Thoracic aorta (tissue), 2 donors: ENCODE data around the gene TTC9B. TPM values are rescaled to one million over a fixed set of nuclear protein-coding genes. Genes with fewer than 3 reads are reported as not detected.

Experiments
- ATAC-seq: fragments of 150-250 bp; one replicate; pipeline ENCODE4 v1.8.0; 2017; ENCODE audit warnings: low read depth; ENCODE audit not compliant: insufficient number of reproducible peaks, low FRiP score
- DNase-seq: peaks from one replicate; pipeline ENCODE4 v3.0.0-alpha.2; 2020; ENCODE audit warnings: low spot score
- H3K27ac ChIP-seq, 2 donors: fragments of 200-600 bp; sonication (generic); 1 replicate in 1 of 2; 2 replicates in 1 of 2; pipeline ENCODE4 v1.5.1; 2016; ENCODE audit warnings: mild to moderate bottlenecking in 2 of 2, moderate library complexity in 2 of 2
- H3K27me3 ChIP-seq: fragments of 200-600 bp; sonication (generic); replicated peaks from 2 replicates; pipeline ENCODE4 v1.6.0; 2016; ENCODE audit warnings: mild to moderate bottlenecking; ENCODE audit not compliant: insufficient read depth
- H3K36me3 ChIP-seq: fragments of 200-600 bp; sonication (generic); one replicate; pipeline ENCODE4 v1.5.1; 2016
- H3K4me1 ChIP-seq, 2 donors: fragments of 200-600 bp; sonication (generic); 1 replicate in 1 of 2; 2 replicates in 1 of 2; pipeline versions ENCODE4 v1.5.1 to v1.6.0; 2016; ENCODE audit warnings: low read depth in 2 of 2, mild to moderate bottlenecking in 1 of 2; ENCODE audit not compliant: control insufficient read depth in 1 of 2
- H3K4me3 ChIP-seq: fragments of 200-600 bp; sonication (generic); 2 replicates; pipeline ENCODE4 v1.5.1; 2016; ENCODE audit warnings: mild to moderate bottlenecking
- H3K9me3 ChIP-seq: fragments of 200-600 bp; sonication (generic); 2 replicates; pipeline ENCODE4 v1.5.1; 2016
- total RNA-seq, 2 donors: library from RNA; depleted of rRNA; stranded (reverse); fragments of >200 nt; gene quantifications; one replicate each; pipeline versions ENCODE4 v1.1.0 to v1.2.3, GENCODE V29; 2016
- TF ChIP-seq, protein P1 (sequence below): fragments of 200-600 bp; sonication (generic); IDR thresholded peaks from one replicate; pipeline ENCODE4 v1.5.1; 2019; ENCODE audit warnings: antibody characterized with exemption

The TTC9B gene
- total RNA-seq, 2 donors from 2014 or later, result not detected

GRCh38 chr19:40228863-40229262 is 10.7 kb upstream of the TTC9B start:
- no peaks in the 10 kb centered on the region for H3K36me3 ChIP-seq
- H3K27ac ChIP-seq, result peak overlapping the region in 1 of 2 donors; percentile 40
- TF ChIP-seq, protein P1, sequence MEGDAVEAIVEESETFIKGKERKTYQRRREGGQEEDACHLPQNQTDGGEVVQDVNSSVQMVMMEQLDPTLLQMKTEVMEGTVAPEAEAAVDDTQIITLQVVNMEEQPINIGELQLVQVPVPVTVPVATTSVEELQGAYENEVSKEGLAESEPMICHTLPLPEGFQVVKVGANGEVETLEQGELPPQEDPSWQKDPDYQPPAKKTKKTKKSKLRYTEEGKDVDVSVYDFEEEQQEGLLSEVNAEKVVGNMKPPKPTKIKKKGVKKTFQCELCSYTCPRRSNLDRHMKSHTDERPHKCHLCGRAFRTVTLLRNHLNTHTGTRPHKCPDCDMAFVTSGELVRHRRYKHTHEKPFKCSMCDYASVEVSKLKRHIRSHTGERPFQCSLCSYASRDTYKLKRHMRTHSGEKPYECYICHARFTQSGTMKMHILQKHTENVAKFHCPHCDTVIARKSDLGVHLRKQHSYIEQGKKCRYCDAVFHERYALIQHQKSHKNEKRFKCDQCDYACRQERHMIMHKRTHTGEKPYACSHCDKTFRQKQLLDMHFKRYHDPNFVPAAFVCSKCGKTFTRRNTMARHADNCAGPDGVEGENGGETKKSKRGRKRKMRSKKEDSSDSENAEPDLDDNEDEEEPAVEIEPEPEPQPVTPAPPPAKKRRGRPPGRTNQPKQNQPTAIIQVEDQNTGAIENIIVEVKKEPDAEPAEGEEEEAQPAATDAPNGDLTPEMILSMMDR, result no peak
- no peak for ATAC-seq
- H3K9me3 ChIP-seq, result no peaks in the 10 kb centered on the region
- H3K27me3 ChIP-seq, result peaks cover 14% of the 10 kb centered on the region
- no peak for DNase-seq
- H3K4me3 ChIP-seq, result no peak overlapping the region
- peaks cover 20 to 45% of the 10 kb centered on the region in 2 donors for H3K4me1 ChIP-seq

DNA sequence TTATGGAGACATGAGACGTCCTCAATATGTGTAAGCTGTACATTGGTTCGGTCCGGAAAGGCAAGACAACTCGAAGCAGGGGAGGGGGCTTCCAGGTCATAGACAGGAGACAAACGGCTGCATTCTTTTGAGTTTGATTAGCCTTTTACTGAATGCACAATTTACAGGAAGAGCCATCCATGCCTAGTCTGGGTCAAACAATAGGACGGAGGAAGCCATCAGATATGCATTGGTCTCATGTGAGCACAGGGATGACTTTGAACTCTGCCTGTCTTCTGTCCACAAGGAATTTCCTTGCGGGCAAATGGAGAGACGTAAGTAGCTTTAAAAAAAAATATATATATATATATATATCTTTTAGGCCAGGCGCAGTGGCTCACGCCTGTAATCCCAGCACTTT is 10.2 kb upstream of the TTC9B start:
- ATAC-seq, result no peak
- H3K27me3 ChIP-seq, result peaks cover 14% of the 10 kb centered on the region
- TF ChIP-seq, protein P1, result no peak
- H3K4me3 ChIP-seq, result no peak overlapping the region
- no peak for DNase-seq
- no peaks in the 10 kb centered on the region for H3K9me3 ChIP-seq
- H3K4me1 ChIP-seq, result peaks cover 20 to 45% of the 10 kb centered on the region in 2 donors
- no peaks in the 10 kb centered on the region for H3K36me3 ChIP-seq
- no peak overlapping the region for H3K27ac ChIP-seq

GRCh38 chr19:40225440-40226305 is 7.5 kb upstream of the TTC9B start:
- Histone ChIP-seq H3K4me1 (peaks cover 20 to 36% of the 10 kb centered on the region in 2 donors), H3K27ac (no peak overlapping the region), H3K4me3 (peak overlapping the region; percentile 61), H3K9me3 (no peaks in the 10 kb centered on the region), H3K36me3 (no peaks in the 10 kb centered on the region), H3K27me3 (peaks cover 14% of the 10 kb centered on the region)
- TF ChIP-seq, protein P1, result no peak
- ATAC-seq, result no peak
- no peak for DNase-seq

DNA sequence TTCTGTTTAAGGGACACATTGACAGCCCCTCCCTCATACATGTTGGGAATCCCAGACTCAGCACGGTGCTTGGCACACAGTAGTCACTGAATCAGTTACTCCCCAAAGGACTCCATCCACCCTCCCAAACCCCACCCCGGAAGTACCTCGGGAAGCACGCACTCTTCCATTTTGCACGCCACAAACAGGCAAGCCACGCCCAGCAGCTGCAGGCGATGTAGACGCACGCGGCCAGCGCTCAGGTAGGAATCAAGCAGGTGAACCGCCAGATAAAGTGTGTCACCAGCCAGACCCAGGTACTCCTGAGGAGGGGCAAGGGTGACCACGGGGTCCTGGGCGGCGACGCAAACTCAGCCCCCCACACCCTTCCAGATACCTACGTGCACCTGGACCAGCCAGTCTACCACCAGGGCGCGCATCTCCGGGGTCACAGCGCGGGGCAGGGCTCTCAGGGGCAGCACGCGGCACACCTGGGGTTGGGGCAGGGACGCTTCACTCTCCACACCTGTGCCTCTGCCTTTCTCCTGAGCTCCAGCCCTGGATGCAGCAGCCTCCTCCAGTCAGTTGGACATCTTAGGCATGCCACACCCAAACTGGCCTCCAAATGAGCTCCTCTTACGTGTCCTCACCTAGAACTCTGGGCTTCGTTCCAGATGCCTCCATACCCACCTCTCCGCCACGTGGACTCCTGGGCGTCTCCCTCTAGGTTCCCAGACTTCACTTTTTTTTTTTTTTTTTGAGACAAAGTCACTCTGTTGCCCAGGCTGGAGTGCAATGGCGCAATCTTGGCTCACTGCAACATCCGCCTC is 6.4 kb upstream of the TTC9B start:
- H3K36me3 ChIP-seq, result no peaks in the 10 kb centered on the region
- H3K9me3 ChIP-seq, result no peaks in the 10 kb centered on the region
- H3K27ac ChIP-seq, result no peak overlapping the region
- ATAC-seq (no peak), DNase-seq (no peak)
- no peak overlapping the region for H3K4me3 ChIP-seq
- TF ChIP-seq, protein P1, result no peak
- peaks cover 14% of the 10 kb centered on the region for H3K27me3 ChIP-seq
- peaks cover 14 to 25% of the 10 kb centered on the region in 2 donors for H3K4me1 ChIP-seq
